Peyer's patch (tissue), 4 donors: ENCODE results near the gene C3orf20.

ENCODE experiments used
- POLR2A ChIP-seq, 2 donors: fragments of 450-650 bp; IDR thresholded peaks; one replicate each; pipeline ENCODE4 v1.5.1; 2017; ENCODE audit warnings: antibody characterized with exemption in 2 of 2, mild to moderate bottlenecking in 2 of 2, moderate library complexity in 2 of 2
- TF ChIP-seq, protein P1 (sequence below), 6 experiments: fragments of 450-650 bp in 4 of 6; fragments of 200-600 bp in 2 of 6; sonication (generic) in 1 of 6; IDR thresholded peaks; one replicate each; pipeline ENCODE4 v1.5.1; 2017 to 2019; ENCODE audit warnings: antibody characterized with exemption in 6 of 6, mild to moderate bottlenecking in 3 of 6, moderate library complexity in 1 of 6

DNA sequence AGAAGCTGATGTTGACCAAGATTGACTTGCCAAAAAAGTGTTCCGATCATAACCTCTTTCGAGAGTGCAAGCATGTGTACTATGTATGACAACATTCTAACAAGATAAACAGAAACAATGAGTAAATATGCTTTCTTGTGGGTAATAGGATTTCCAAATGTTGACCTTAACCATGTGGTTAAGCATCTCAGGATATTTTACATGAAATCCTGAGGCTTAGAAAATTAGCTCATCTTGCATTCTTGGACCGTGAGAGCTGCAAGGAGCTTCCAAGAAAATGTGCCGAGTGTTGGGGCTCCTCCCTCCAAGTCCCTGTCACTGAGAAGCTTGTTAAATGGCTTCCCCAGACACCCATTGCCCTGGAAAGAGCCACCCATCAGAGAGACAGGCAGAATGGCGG lies 50.1 kb downstream of the C3orf20 start:
- TF ChIP-seq, protein P1, sequence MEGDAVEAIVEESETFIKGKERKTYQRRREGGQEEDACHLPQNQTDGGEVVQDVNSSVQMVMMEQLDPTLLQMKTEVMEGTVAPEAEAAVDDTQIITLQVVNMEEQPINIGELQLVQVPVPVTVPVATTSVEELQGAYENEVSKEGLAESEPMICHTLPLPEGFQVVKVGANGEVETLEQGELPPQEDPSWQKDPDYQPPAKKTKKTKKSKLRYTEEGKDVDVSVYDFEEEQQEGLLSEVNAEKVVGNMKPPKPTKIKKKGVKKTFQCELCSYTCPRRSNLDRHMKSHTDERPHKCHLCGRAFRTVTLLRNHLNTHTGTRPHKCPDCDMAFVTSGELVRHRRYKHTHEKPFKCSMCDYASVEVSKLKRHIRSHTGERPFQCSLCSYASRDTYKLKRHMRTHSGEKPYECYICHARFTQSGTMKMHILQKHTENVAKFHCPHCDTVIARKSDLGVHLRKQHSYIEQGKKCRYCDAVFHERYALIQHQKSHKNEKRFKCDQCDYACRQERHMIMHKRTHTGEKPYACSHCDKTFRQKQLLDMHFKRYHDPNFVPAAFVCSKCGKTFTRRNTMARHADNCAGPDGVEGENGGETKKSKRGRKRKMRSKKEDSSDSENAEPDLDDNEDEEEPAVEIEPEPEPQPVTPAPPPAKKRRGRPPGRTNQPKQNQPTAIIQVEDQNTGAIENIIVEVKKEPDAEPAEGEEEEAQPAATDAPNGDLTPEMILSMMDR (IDR thresholded peaks at IDR 0.05) = no peak
- no peak for TF ChIP-seq POLR2A (IDR thresholded peaks at IDR 0.05)
